Osteocyte (in vitro differentiated cells): ENCODE measurements around the gene NPB. TPM values are rescaled to one million over a fixed set of nuclear protein-coding genes. Genes with fewer than 3 reads are reported as not detected.

Experiments
- DNase-seq: peaks from one replicate; pipeline ENCODE4 v3.0.0; 2021; ENCODE audit warnings: mixed read lengths; ENCODE audit not compliant: unreplicated experiment; ENCODE audit errors: extremely low spot score
- H3K27ac Mint-ChIP-seq: one replicate; pipeline ENCODE4 v1.8.0; 2021; ENCODE audit warnings: mild to moderate bottlenecking, mixed read lengths; ENCODE audit not compliant: unreplicated experiment
- H3K27me3 Mint-ChIP-seq: one replicate; pipeline ENCODE4 v1.8.0; 2021; ENCODE audit warnings: mixed read lengths; ENCODE audit not compliant: unreplicated experiment
- H3K36me3 Mint-ChIP-seq: one replicate; pipeline ENCODE4 v1.8.0; 2021; ENCODE audit warnings: mixed read lengths; ENCODE audit not compliant: unreplicated experiment
- H3K4me1 Mint-ChIP-seq: one replicate; pipeline ENCODE4 v1.8.0; 2021; ENCODE audit warnings: mixed read lengths; ENCODE audit not compliant: unreplicated experiment
- H3K4me3 Mint-ChIP-seq: one replicate; pipeline ENCODE4 v1.8.0; 2021; ENCODE audit warnings: mild to moderate bottlenecking, moderate library complexity, mixed read lengths; ENCODE audit not compliant: unreplicated experiment
- H3K9me3 Mint-ChIP-seq: one replicate; pipeline ENCODE4 v1.8.0; 2021; ENCODE audit warnings: mixed read lengths; ENCODE audit not compliant: unreplicated experiment
- total RNA-seq: library from RNA; stranded (reverse); gene quantifications from 2 replicates; pipeline ENCODE4 v1.2.1, GENCODE V29; 2021
- TF ChIP-seq, protein P1 (sequence below): fragments of 200-600 bp; sonication (generic); IDR thresholded peaks from 2 replicates; pipeline ENCODE4 v1.5.0; 2021; ENCODE audit warnings: antibody characterized with exemption, mild to moderate bottlenecking, moderate library complexity

NPB gene
- total RNA-seq, 1 donor from 2014 or later, result 0.56 TPM

DNA sequence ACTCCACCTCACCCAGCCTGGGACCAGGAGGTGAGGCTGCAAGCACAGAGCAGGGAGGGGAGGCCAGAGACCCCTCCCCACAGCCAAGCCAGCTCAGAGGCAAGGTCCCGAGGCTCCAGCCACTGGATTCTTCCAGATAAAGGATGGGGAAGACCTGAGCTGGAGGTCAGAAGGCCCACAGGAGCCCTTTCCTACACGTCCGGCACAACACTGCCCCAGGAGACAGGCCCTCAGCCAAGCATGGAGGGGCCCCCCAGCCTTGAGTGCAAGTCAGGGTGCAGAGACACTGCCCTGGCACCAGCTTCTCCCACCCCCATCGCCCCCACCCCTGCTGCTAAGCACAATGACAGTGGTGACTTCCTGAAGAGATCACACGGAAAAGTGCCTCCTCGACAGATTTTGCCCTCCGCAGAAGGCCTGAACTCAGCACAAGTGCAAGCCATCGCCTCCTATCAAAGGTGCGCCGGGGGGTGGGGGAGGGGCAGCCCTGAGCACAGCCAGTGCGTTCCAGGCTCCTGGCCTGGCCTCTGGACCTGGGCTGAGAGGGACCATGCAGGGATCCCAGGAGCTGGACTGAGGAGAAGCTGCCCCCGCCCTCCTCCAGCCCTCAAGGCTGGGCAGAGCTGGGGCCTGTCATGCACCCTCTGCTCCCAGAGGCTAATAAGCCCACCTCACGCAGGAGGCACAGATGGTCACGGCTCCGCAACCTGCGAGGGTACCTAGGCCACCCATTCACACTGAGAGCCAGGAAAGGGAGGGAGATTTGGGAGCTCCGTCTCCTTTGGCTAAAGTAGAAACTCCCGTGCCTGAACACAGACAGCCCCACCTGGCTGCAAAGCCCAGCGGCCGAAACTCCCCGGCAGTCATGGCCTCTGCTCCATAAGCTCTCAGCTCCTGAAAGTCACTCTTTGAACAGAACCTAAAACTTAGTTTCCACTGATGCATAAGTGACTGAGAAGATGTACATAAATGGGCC, 22.8 kb downstream of the NPB start:
- no peak for DNase-seq
- H3K27me3 Mint-ChIP-seq, result no peaks in the 10 kb centered on the region
- H3K36me3 Mint-ChIP-seq, result peaks cover 4% of the 10 kb centered on the region
- peak overlapping the region; percentile 95 for H3K27ac Mint-ChIP-seq
- TF ChIP-seq, protein P1, sequence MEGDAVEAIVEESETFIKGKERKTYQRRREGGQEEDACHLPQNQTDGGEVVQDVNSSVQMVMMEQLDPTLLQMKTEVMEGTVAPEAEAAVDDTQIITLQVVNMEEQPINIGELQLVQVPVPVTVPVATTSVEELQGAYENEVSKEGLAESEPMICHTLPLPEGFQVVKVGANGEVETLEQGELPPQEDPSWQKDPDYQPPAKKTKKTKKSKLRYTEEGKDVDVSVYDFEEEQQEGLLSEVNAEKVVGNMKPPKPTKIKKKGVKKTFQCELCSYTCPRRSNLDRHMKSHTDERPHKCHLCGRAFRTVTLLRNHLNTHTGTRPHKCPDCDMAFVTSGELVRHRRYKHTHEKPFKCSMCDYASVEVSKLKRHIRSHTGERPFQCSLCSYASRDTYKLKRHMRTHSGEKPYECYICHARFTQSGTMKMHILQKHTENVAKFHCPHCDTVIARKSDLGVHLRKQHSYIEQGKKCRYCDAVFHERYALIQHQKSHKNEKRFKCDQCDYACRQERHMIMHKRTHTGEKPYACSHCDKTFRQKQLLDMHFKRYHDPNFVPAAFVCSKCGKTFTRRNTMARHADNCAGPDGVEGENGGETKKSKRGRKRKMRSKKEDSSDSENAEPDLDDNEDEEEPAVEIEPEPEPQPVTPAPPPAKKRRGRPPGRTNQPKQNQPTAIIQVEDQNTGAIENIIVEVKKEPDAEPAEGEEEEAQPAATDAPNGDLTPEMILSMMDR, result no peak
- peak overlapping the region; percentile 88 for H3K4me3 Mint-ChIP-seq
- H3K4me1 Mint-ChIP-seq, result peaks cover 41% of the 10 kb centered on the region
- no peaks in the 10 kb centered on the region for H3K9me3 Mint-ChIP-seq

DNA sequence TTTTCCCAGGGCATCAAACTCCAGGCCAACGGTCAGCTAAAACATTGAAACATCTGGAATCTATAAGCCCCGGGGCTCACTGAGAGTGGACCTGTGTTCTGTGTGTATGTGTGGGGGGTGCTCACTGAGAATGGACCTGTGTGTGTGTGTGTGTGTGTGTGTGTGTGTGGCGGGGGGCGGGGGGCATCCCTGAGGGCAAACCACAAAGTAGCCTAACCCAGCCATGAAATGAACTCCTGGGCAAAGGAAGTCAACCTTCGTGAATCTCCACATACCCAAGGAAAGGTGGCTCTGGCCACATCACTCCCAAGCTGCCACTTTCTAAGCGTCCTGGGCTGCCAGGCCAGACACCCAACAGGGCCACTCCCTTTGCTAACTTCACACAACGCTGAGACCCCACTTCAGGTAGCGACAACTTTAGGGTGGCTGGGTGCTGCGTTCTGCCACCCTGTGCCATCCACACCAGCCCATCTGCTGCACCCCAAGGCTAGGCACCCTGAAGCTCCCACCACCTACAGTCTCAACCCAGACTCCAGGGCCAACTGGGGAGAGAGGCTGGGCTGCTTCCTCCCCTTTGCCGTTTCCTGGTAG, 23.9 kb downstream of the NPB start:
- Mint-ChIP-seq H3K9me3 (no peaks in the 10 kb centered on the region), H3K4me1 (peaks cover 49% of the 10 kb centered on the region), H3K27me3 (no peaks in the 10 kb centered on the region), H3K4me3 (peak overlapping the region; percentile 88), H3K36me3 (peaks cover 4% of the 10 kb centered on the region), H3K27ac (peak overlapping the region; percentile 95)
- TF ChIP-seq, protein P1, result no peak
- DNase-seq, result no peak

DNA sequence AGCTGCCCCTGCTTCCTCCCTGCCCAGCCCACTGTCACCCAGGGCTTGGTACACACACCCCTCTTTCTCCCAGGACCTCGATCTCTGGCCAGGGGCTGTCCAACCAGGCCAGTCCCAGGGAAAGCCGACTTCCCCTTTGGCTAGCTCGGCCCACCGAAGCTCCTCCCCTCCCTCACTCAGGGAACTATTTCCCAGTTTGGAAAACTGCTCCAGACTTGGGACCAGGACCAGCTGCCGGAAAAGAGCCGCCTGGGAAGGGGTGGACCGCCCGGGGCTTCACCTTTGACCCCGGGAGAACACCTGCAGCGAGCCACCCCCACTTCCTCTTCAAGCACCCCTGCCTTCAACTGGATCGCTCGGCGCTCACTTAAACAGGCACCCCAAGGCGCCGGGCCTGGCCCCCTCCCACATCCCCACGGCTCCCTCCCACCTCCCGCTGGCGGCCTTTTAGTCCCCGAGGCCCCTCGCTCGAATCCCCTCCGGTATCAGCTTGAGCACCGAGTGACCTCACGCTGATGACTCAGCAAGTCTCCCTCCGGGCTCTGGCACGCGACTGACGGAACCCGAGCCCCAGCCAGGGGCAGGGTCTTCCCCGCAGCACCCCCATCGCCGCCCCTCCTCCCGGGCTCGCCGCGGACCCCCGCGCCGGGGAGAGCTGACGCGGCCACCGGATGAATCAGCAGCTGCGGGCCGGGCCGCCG, 24.6 kb downstream of the NPB start:
- DNase-seq, result no peak
- peaks cover 51% of the 10 kb centered on the region for H3K4me1 Mint-ChIP-seq

DNA sequence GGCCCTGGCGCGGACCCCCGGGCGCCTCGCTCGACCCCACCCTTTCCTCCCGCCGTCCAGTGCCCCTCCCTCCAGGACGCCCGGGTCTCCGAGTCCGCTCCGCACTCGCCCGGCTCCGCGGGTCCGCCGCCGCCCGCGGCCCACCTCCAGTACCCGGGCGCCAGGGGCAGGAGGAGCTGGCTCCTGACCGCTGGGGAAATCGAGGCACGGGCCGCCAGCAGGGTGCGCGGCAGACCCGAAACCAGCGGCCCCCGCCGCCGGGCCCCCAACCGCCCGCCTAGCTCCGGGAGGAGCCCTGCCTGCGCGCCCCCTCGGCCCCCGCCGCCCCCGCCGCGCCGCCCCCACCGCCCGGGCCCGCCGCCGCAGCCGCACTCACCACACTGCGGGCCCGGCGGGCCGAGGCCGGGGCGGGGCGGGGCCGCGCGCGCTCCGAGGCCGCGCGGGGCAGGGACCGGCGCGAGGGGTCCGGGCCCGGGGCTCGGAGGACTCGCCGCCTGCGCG, 25.2 kb downstream of the NPB start:
- Mint-ChIP-seq H3K27ac (no peak overlapping the region), H3K4me1 (peaks cover 53% of the 10 kb centered on the region), H3K36me3 (peaks cover 2% of the 10 kb centered on the region), H3K4me3 (no peak overlapping the region), H3K27me3 (no peaks in the 10 kb centered on the region), H3K9me3 (no peaks in the 10 kb centered on the region)
- DNase-seq, result no peak
- TF ChIP-seq, protein P1, result no peak

More for the DNA sequence above, 24.6 kb downstream of the NPB start:
- Mint-ChIP-seq H3K27ac (peak overlapping the region; percentile 95), H3K4me3 (peak overlapping the region; percentile 88), H3K36me3 (peaks cover 2% of the 10 kb centered on the region), H3K27me3 (no peaks in the 10 kb centered on the region), H3K9me3 (no peaks in the 10 kb centered on the region)
- TF ChIP-seq, protein P1, result no peak
